DOHH2 (cell line): Measurements from ENCODE around the gene GOLT1B.

Experiments used
- EZH2phosphoT487 ChIP-seq: fragments of 200-600 bp; sonication (generic); IDR thresholded peaks from 2 replicates; pipeline ENCODE4 v1.6.1; 2017; ENCODE audit warnings: borderline replicate concordance, mild to moderate bottlenecking, antibody characterized with exemption, low read length, moderate library complexity, mixed read lengths
- TF ChIP-seq, protein P1 (sequence below): fragments of 200-600 bp; sonication (generic); IDR thresholded peaks from one replicate; pipeline ENCODE4 v1.5.1; 2014; ENCODE audit warnings: antibody characterized with exemption, mild to moderate bottlenecking, low read depth, low read length; ENCODE audit not compliant: poor library complexity, severe bottlenecking

DNA sequence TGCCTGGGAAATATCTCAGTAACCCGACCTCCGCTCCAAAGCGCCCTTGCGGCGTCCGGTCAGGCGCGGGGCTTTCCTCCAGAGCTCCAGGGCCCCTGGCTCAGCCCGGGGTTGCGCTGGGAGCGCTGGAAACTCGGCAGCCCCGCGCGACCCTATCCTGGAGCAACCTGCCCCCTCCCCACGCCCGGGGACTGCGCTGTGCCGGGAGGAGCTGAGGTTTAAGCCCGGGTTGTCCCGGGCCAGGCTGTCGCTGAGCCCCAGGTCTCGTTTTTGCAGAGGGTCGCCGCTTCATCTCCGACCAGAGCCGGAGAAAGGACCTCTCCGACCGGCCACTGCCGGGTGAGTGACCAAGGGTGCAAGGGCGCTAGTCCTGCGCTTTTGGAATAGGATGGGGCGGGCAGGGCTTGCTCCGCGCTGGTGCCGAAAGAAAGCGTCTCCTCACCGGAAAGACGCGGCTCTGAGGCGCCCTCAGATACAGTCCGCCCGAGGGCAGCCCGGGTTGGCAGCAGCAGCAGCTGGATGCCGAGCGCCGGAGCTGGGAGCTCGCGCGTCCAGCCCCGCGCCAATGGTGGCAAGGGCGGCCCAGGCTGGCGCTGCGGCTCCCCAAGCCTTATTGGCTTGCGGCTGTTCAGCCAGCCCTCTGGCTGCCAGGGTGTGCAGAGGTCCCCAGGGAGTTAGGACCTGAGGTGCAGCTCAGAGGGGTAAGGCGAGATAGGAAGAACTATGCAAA lies 26.0 kb downstream of the GOLT1B start:
- TF ChIP-seq, protein P1, sequence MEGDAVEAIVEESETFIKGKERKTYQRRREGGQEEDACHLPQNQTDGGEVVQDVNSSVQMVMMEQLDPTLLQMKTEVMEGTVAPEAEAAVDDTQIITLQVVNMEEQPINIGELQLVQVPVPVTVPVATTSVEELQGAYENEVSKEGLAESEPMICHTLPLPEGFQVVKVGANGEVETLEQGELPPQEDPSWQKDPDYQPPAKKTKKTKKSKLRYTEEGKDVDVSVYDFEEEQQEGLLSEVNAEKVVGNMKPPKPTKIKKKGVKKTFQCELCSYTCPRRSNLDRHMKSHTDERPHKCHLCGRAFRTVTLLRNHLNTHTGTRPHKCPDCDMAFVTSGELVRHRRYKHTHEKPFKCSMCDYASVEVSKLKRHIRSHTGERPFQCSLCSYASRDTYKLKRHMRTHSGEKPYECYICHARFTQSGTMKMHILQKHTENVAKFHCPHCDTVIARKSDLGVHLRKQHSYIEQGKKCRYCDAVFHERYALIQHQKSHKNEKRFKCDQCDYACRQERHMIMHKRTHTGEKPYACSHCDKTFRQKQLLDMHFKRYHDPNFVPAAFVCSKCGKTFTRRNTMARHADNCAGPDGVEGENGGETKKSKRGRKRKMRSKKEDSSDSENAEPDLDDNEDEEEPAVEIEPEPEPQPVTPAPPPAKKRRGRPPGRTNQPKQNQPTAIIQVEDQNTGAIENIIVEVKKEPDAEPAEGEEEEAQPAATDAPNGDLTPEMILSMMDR, result no peak
- TF ChIP-seq EZH2phosphoT487, result no peak
